ENCODE results near the gene PHF13. TPM values are rescaled to one million over a fixed set of nuclear protein-coding genes. Genes with fewer than 3 reads are reported as not detected.
"Not testable (repeated sequence)": the region's sequence is repeated elsewhere in the genome, so short reads cannot be mapped to it uniquely, and the experiment has no call there.

Gene PHF13
- total RNA-seq, 2 donors from 2014 or later: 36.9 to 47.8 TPM

- peaks cover 4% of the 10 kb centered on the region for H3K4me1 ChIP-seq (ENCODE audit: control insufficient read depth, insufficient read depth, low read length)
- no peaks in the 10 kb centered on the region for H3K9me3 Mint-ChIP-seq
- H3K9me3 ChIP-seq (ENCODE audit: control insufficient read depth, low read length): no peaks in the 10 kb centered on the region
- peaks cover 8% of the 10 kb centered on the region for H3K4me1 Mint-ChIP-seq
- no peak overlapping the region for H3K27ac ChIP-seq (ENCODE audit: low read depth, low read length)
- H3K36me3 Mint-ChIP-seq (ENCODE audit: low read depth): peaks cover 34% of the 10 kb centered on the region
- WGBS, 2 experiments (ENCODE audit: insufficient coverage in 1 of 2, insufficient read length in 1 of 2): 92% methylated on average over 6 of the region's 6 CpGs
- peak; percentile 35 for DNase-seq
- peaks cover 53% of the 10 kb centered on the region for H3K36me3 ChIP-seq (ENCODE audit: control insufficient read depth, insufficient read depth, low read length)
- no peak overlapping the region for H3K27ac Mint-ChIP-seq
- H3K27me3 Mint-ChIP-seq (ENCODE audit: insufficient read depth): no peaks in the 10 kb centered on the region
- H3K4me3 ChIP-seq (ENCODE audit: low read length): no peak overlapping the region
- no peaks in the 10 kb centered on the region for H3K27me3 ChIP-seq (ENCODE audit: control insufficient read depth, insufficient read depth, low read length, poor library complexity, severe bottlenecking)
- no peak for TF ChIP-seq CTCF (conservative IDR thresholded peaks at IDR 0.05)
- no peak overlapping the region for H3K9ac ChIP-seq (ENCODE audit: extremely low read depth, low read length, poor library complexity, severe bottlenecking)
- H3K4me3 Mint-ChIP-seq: no peak overlapping the region
Measured at GRCh38 chr1:6597777-6598131, 15.8 kb upstream of the PHF13 start.

GRCh38 chr1:6599141-6599975 is 14.2 kb upstream of the PHF13 start:
- no peak overlapping the region for H3K4me3 ChIP-seq (ENCODE audit: low read length)
- Mint-ChIP-seq H3K27ac (peak overlapping the region; percentile 12), H3K4me3 (no peak overlapping the region), H3K4me1 (peaks cover 18% of the 10 kb centered on the region), H3K36me3 (ENCODE audit: low read depth) (peaks cover 28% of the 10 kb centered on the region), H3K9me3 (no peaks in the 10 kb centered on the region), H3K27me3 (ENCODE audit: insufficient read depth) (no peaks in the 10 kb centered on the region)
- TF ChIP-seq CTCF (conservative IDR thresholded peaks at IDR 0.05): no peak
- no peaks in the 10 kb centered on the region for H3K27me3 ChIP-seq (ENCODE audit: control insufficient read depth, insufficient read depth, low read length, poor library complexity, severe bottlenecking)
- no peaks in the 10 kb centered on the region for H3K9me3 ChIP-seq (ENCODE audit: control insufficient read depth, low read length)
- no peak overlapping the region for H3K27ac ChIP-seq (ENCODE audit: low read depth, low read length)
- 94 to 96% methylated on average over 20 to 31 of the region's 31 CpGs for WGBS, 2 experiments (ENCODE audit: insufficient coverage in 1 of 2, insufficient read length in 1 of 2)
- DNase-seq: no peak
- H3K36me3 ChIP-seq (ENCODE audit: control insufficient read depth, insufficient read depth, low read length): peaks cover 38% of the 10 kb centered on the region
- H3K9ac ChIP-seq (ENCODE audit: extremely low read depth, low read length, poor library complexity, severe bottlenecking): no peak overlapping the region
- H3K4me1 ChIP-seq (ENCODE audit: control insufficient read depth, insufficient read depth, low read length): peaks cover 10% of the 10 kb centered on the region

DNA sequence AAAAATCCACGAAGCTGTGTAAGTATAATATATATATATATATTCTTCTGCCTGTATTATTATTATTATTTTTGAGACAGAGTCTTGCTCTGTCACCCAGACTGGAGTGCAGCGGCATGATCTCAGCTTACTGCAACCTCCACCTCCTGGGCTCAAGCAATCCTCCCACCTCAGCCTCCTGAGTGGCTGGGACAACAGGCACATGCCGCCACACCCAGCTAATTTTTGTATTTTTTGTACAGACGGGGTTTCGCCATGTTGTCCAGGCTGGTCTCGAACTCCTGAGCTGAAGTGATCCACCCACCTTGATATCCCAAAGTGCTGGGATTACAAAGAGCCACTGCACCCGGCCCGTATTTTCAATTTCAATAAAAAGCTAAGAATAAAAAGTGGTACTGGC is 13.5 kb upstream of the PHF13 start:
- not testable (repeated sequence) for H3K9ac ChIP-seq (ENCODE audit: extremely low read depth, low read length, poor library complexity, severe bottlenecking); H3K27ac Mint-ChIP-seq; H3K9me3 ChIP-seq (ENCODE audit: control insufficient read depth, low read length); H3K9me3 Mint-ChIP-seq; H3K27me3 Mint-ChIP-seq (ENCODE audit: insufficient read depth); DNase-seq; H3K27ac ChIP-seq (ENCODE audit: low read depth, low read length); H3K4me1 ChIP-seq (ENCODE audit: control insufficient read depth, insufficient read depth, low read length); H3K27me3 ChIP-seq (ENCODE audit: control insufficient read depth, insufficient read depth, low read length, poor library complexity, severe bottlenecking)
- Mint-ChIP-seq H3K4me3 (peak overlapping the region; percentile 75), H3K36me3 (ENCODE audit: low read depth) (peaks cover 23% of the 10 kb centered on the region), H3K4me1 (peaks cover 19% of the 10 kb centered on the region)
- 91 to 92% methylated on average over 6 to 7 of the region's 8 CpGs for WGBS, 2 experiments (ENCODE audit: insufficient coverage in 1 of 2, insufficient read length in 1 of 2)
- H3K36me3 ChIP-seq (ENCODE audit: control insufficient read depth, insufficient read depth, low read length): peaks cover 33% of the 10 kb centered on the region
- peak overlapping the region; percentile 95 for H3K4me3 ChIP-seq (ENCODE audit: low read length)
